HepG2 (cell line): Measurements from ENCODE around the gene FAM89B. TPM values are rescaled to one million over a fixed set of nuclear protein-coding genes. Genes with fewer than 3 reads are reported as not detected.

Source experiments
- ARNTL ChIP-seq: sonication (generic); formaldehyde crosslinking; IDR thresholded peaks from 2 replicates; pipeline ENCODE4 v1.4.0; 2020; ENCODE audit warnings: mild to moderate bottlenecking, missing genetic modification reagents
- BRCA1 ChIP-seq: sonication (generic); formaldehyde crosslinking; IDR thresholded peaks from 2 replicates; pipeline ENCODE4 v1.4.0; 2020; ENCODE audit warnings: missing genetic modification reagents
- CEBPG ChIP-seq: IDR thresholded peaks from 2 replicates; pipeline ENCODE4 v1.6.1; 2016
- CSRNP1 ChIP-seq: sonication (generic); formaldehyde crosslinking; IDR thresholded peaks from 2 replicates; pipeline ENCODE4 v1.8.1; 2023; ENCODE audit warnings: mild to moderate bottlenecking, missing genetic modification reagents
- MIER3 ChIP-seq: IDR thresholded peaks from 2 replicates; pipeline ENCODE4 v1.6.1; 2016; ENCODE audit warnings: missing compliant biosample characterization, borderline replicate concordance
- NCOA5 ChIP-seq: sonication (generic); formaldehyde crosslinking; IDR thresholded peaks from 2 replicates; pipeline ENCODE4 v1.4.0; 2020; ENCODE audit warnings: missing genetic modification reagents
- NFRKB ChIP-seq: fragments of 450-650 bp; IDR thresholded peaks from 2 replicates; pipeline ENCODE4 v1.6.1; 2017
- NR2F6 ChIP-seq, 2 experiments: IDR thresholded peaks; 2 replicates each; pipeline ENCODE4 v1.6.1; 2016; ENCODE audit warnings: antibody characterized with exemption in 1 of 2, mild to moderate bottlenecking in 1 of 2
- POLR2AphosphoS5 ChIP-seq: IDR thresholded peaks from 2 replicates; pipeline ENCODE4 v1.6.1; 2012; ENCODE audit warnings: low read depth, low read length
- SATB2 ChIP-seq: sonication (generic); formaldehyde crosslinking; IDR thresholded peaks from 2 replicates; pipeline ENCODE4 v1.5.0; 2020; ENCODE audit warnings: missing genetic modification reagents
- STAT5B ChIP-seq: sonication (generic); formaldehyde crosslinking; IDR thresholded peaks from 2 replicates; pipeline ENCODE4 v1.4.0; 2020; ENCODE audit warnings: missing genetic modification reagents
- ZNF136 ChIP-seq: sonication (generic); formaldehyde crosslinking; IDR thresholded peaks from 2 replicates; pipeline ENCODE4 v1.8.1; 2022; ENCODE audit warnings: low read depth, mild to moderate bottlenecking, moderate library complexity, missing genetic modification reagents
- ZNF496 ChIP-seq: sonication (generic); formaldehyde crosslinking; IDR thresholded peaks from 2 replicates; pipeline ENCODE4 v1.8.1; 2023; ENCODE audit warnings: mild to moderate bottlenecking, moderate library complexity, missing genetic modification reagents; ENCODE audit not compliant: insufficient replicate concordance
- ZNF891 ChIP-seq: sonication (generic); formaldehyde crosslinking; IDR thresholded peaks from 2 replicates; pipeline ENCODE4 v1.5.0; 2020; ENCODE audit warnings: mild to moderate bottlenecking, missing genetic modification reagents
- ZSCAN25 ChIP-seq: sonication (generic); formaldehyde crosslinking; IDR thresholded peaks from 2 replicates; pipeline ENCODE4 v1.8.0; 2022; ENCODE audit warnings: mild to moderate bottlenecking, missing genetic modification reagents
- polyA plus RNA-seq, 8 experiments: library from polyadenylated mRNA; depleted of rRNA in 3 of 8; stranded (reverse) in 7 of 8; unstranded in 1 of 8; fragments of >200 nt; fragmentation: Illumina TruSeq in 4 of 8; extraction: Trizol in 4 of 8; gene quantifications; 2 replicates each; pipeline versions ENCODE4 v1.2.1 to v1.2.3, GENCODE V29; 2011 to 2016; ENCODE audit warnings: low read depth in 4 of 8, missing spikeins in 1 of 8, mixed read lengths in 1 of 8; ENCODE audit not compliant: insufficient read depth in 1 of 8
- total RNA-seq, 5 experiments: library from RNA; depleted of rRNA; stranded (reverse); fragments of >200 nt; fragmentation: Illumina TruSeq; extraction: Trizol; gene quantifications; 2 replicates each; pipeline ENCODE4 v1.2.3, GENCODE V29; 2016; ENCODE audit warnings: low read depth in 1 of 5
- TF ChIP-seq, protein P1 (sequence below): sonication (generic); formaldehyde crosslinking; IDR thresholded peaks from 2 replicates; pipeline ENCODE4 v1.5.0; 2020; ENCODE audit warnings: missing genetic modification reagents, mild to moderate bottlenecking, borderline replicate concordance
- TF ChIP-seq, protein P2 (sequence below): sonication (generic); formaldehyde crosslinking; IDR thresholded peaks from 2 replicates; pipeline ENCODE4 v1.4.0; 2020; ENCODE audit warnings: missing genetic modification reagents
- TF ChIP-seq, protein P3 (sequence below): sonication (generic); formaldehyde crosslinking; IDR thresholded peaks from 2 replicates; pipeline ENCODE4 v1.5.1; 2020; ENCODE audit warnings: mild to moderate bottlenecking, missing genetic modification reagents, moderate library complexity
- TF ChIP-seq, protein P4 (sequence below): IDR thresholded peaks from 2 replicates; pipeline ENCODE4 v1.6.1; 2016; ENCODE audit warnings: missing biosample characterization, missing genetic modification reagents, low read depth

The FAM89B gene
- total and polyA plus RNA-seq, 2 of the 13 experiments (the other 11 are each of a cell fraction or from before 2014, with no cell fraction given) = 5.7 to 8.0 TPM

GRCh38 chr11:65616575-65617001, 44.2 kb downstream of the FAM89B start (continued):
- TF ChIP-seq NFRKB (no peak), CEBPG (CRISPR knock-in tag) (peak; percentile 84), BRCA1 (CRISPR knock-in tag) (no peak), ZNF891 (CRISPR knock-in tag) (no peak), POLR2AphosphoS5 (peak; percentile 70), NCOA5 (no peak), STAT5B (CRISPR knock-in tag) (no peak), ZSCAN25 (CRISPR knock-in tag) (no peak), NR2F6 (IDR thresholded peaks at IDR 0.05) (peak; percentile 41), NR2F6 (CRISPR knock-in tag; IDR thresholded peaks at IDR 0.05) (peak; percentile 67), MIER3 (no peak), ARNTL (CRISPR knock-in tag) (no peak), ZNF136 (CRISPR knock-in tag) (peak; percentile 35; the same call in 1 of the 2 replicates), CSRNP1 (CRISPR knock-in tag) (no peak), ZNF496 (no peak), SATB2 (no peak)
- TF ChIP-seq, protein P1, sequence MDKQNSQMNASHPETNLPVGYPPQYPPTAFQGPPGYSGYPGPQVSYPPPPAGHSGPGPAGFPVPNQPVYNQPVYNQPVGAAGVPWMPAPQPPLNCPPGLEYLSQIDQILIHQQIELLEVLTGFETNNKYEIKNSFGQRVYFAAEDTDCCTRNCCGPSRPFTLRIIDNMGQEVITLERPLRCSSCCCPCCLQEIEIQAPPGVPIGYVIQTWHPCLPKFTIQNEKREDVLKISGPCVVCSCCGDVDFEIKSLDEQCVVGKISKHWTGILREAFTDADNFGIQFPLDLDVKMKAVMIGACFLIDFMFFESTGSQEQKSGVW = no peak
- TF ChIP-seq, protein P2, sequence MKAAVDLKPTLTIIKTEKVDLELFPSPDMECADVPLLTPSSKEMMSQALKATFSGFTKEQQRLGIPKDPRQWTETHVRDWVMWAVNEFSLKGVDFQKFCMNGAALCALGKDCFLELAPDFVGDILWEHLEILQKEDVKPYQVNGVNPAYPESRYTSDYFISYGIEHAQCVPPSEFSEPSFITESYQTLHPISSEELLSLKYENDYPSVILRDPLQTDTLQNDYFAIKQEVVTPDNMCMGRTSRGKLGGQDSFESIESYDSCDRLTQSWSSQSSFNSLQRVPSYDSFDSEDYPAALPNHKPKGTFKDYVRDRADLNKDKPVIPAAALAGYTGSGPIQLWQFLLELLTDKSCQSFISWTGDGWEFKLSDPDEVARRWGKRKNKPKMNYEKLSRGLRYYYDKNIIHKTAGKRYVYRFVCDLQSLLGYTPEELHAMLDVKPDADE = no peak
- TF ChIP-seq, protein P3, sequence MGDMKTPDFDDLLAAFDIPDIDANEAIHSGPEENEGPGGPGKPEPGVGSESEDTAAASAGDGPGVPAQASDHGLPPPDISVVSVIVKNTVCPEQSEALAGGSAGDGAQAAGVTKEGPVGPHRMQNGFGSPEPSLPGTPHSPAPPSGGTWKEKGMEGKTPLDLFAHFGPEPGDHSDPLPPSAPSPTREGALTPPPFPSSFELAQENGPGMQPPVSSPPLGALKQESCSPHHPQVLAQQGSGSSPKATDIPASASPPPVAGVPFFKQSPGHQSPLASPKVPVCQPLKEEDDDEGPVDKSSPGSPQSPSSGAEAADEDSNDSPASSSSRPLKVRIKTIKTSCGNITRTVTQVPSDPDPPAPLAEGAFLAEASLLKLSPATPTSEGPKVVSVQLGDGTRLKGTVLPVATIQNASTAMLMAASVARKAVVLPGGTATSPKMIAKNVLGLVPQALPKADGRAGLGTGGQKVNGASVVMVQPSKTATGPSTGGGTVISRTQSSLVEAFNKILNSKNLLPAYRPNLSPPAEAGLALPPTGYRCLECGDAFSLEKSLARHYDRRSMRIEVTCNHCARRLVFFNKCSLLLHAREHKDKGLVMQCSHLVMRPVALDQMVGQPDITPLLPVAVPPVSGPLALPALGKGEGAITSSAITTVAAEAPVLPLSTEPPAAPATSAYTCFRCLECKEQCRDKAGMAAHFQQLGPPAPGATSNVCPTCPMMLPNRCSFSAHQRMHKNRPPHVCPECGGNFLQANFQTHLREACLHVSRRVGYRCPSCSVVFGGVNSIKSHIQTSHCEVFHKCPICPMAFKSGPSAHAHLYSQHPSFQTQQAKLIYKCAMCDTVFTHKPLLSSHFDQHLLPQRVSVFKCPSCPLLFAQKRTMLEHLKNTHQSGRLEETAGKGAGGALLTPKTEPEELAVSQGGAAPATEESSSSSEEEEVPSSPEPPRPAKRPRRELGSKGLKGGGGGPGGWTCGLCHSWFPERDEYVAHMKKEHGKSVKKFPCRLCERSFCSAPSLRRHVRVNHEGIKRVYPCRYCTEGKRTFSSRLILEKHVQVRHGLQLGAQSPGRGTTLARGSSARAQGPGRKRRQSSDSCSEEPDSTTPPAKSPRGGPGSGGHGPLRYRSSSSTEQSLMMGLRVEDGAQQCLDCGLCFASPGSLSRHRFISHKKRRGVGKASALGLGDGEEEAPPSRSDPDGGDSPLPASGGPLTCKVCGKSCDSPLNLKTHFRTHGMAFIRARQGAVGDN (CRISPR knock-in tag) = peak; percentile 36; the same call in 1 of the 2 replicates
- TF ChIP-seq, protein P4, sequence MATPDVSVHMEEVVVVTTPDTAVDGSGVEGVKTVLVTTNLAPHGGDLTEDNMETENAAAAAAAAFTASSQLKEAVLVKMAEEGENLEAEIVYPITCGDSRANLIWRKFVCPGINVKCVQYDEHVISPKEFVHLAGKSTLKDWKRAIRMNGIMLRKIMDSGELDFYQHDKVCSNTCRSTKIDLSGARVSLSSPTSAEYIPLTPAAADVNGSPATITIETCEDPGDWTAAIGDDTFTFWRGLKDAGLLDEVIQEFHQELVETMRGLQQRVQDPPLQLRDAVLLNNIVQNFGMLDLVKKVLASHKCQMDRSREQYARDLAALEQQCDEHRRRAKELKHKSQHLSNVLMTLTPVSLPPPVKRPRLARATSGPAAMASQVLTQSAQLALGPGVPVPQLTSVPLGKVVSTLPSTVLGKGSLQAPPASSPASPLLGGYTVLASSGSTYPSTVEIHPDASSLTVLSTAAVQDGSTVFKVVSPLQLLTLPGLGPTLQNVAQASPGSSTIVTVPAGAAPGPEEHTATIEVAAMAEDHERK = no peak
